HG03135 (cell line): ENCODE measurements around the gene PPOX.

ENCODE experiments used
- ATAC-seq: cut with Tn5 transposase; IDR thresholded peaks from one replicate; pipeline ENCODE4 v1.9.1; 2021; ENCODE audit warnings: mild to moderate bottlenecking, moderate library complexity; ENCODE audit not compliant: unreplicated experiment

PPOX gene

DNA sequence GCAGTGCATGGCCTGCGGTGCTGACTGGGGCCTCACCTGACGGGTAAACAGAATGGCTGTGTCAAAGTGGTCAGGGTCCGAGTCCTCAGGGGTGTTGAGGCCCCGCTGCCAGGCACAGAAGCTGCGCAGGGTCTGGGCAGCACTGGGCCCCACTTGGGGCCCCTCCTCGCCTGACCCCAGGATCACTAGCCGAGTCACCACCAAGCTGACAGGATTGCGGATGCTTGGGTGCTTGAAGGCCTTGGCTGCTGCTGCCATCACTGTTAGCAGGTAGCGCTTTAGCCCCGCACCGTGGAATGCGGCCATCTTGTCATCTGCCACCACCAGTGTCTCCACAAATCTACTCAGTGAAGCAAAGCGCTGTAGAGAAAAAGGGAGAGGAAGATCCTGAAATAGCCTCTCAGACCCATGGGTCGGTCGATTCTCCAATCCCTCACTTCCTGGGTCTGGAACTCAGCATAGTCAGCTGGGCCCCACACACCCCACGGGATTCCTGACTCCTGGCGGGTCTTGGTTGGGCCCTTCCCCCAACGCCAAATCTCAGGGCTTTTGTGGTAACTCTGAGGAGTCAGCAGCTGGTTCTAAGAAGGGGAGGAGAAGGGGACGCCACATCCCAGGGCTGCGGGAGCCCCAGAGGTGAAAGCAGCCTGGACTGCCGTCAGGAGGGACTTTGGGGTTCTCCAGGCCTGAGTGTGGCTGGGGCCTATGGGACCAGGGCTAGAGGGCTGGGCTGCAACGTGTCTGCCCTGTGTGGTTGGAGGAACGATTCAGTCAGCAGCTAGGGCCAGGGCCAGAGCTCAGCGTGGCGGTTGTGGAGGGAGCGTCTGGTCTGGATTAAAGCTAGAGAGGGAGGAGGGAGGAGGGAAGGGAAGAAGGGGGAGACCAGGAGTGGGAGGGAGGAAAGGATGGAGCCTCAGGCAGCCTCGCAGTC, 30.6 kb downstream of the PPOX start:
- no peak for ATAC-seq

DNA sequence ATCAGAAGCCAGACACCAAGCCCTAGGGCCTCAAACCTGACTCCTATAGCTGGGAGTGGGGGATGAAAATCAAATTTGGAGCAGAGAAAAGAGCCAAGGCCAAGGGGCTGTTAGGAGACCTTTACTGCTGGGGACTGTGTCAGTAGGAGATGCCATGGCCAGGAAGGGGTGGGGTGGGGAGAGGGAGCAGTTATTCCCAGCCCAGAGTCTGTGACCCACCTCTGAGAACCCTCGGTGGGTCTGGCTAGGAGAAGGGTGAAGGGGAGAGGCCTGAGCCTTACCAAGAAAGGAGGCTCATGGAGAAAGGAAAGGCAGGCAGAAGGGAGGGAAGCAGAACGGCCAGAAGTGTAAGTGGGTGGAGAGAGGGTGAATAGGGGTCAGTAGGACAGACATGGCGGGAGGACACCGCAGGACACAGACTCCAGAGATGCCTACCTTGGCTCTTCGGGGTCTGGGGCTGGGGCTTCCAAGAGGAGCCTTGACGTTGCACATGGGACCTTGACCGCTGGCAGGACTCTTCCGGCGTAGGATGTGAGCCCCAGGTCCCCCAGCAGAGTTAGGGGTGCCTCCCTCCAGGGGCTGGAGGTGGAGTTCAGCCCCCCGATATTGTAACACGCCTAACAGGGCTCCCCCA, 31.5 kb downstream of the PPOX start:
- no peak for ATAC-seq

DNA sequence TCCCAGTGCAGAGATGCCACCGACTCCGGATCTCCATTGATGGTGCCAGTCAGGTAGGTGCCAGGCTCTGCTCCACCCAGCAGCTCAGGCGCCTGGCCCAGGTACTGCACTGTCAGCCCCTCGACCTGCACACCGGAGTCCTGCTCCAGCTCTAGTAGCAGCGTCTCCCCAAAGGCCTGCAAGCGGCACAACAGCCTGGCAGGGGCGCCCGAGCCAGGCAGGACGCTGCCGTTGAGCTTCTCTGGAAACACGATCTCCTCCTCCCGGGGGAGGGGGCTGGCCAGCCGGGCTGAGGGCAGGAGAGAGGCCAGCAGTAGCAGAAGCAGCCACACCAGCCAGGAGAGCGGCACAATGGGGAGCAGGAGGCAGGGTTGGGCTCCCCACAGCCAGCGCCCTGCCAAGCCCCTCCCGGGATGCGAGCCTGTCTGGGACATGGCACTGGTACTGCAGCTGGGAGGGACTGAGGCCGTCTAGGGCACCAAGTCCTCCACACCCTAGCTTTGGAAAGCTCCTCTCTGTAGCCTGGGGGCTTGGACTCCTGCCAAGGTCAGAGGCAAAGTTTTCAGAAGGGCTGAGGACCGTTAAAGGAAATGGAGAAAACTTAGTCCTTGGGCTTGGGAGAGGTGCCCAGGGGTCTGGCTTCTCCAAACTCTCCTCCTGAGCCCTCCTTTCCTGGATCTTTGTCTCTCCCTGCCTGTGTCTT, 32.1 kb downstream of the PPOX start:
- ATAC-seq, result no peak

DNA sequence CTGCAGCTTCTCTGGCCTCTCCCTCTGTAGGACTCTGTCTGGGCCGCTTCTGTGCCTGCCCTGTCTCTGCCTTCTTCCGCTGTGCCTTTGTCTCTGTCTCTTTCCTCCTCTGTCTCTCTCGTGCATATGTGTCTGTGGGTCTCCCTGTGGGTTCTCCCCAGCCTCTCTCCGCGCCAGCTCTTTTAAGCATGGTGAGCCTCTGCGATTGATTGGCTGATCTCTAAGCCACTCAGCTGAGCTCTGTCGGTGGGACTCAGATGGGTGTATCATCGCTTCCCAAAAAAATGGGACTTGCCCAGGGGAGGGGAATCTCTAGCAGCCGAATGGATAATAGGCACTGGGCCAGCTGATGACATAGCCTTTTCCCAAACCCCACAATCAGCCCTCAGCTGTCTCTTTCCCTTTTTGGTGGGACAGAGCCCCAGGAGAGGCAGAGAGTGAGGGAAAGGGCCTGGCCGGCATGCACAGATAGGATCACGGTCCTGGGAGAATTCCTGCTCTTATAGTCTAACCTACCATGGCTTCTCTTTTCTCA, 32.7 kb downstream of the PPOX start, which contains the start of gene ADAMTS4:
Gene ADAMTS4 (minus strand): TSS at position 158 of the 535 bp plus-strand sequence. CDS start 427 bp downstream, outside the sequence.
- no peak for ATAC-seq

DNA sequence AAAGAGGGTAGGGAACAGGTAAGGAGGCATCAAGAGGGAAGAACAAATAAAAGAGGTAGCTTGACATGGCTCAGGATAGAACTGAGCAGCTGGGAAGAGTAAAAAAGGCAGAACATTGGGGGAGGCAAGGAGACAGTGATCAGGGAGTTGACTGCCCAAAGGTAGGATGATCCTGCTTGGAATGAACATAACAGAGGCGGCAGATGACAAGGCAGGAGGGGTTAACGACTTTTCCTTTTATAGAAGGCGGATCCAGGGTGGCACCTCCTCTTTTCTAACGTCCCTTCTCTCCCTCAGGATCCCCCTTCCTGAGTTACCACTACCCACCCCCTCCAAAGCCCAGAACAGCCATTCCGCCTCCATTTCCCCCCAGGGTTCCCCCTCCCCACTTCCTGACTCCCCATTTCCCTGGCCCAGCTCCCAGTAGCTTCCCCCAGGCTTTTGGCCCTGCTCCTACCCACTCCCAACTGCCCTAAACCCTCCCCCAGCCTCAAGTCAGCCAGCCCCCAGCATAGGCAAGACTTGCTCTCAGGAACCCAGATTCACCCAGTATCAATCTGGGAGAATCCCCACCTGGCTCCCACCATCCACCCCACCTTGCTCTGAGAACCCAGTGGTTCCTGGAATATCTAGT, 33.4 kb downstream of the PPOX start:
- ATAC-seq, result no peak

DNA sequence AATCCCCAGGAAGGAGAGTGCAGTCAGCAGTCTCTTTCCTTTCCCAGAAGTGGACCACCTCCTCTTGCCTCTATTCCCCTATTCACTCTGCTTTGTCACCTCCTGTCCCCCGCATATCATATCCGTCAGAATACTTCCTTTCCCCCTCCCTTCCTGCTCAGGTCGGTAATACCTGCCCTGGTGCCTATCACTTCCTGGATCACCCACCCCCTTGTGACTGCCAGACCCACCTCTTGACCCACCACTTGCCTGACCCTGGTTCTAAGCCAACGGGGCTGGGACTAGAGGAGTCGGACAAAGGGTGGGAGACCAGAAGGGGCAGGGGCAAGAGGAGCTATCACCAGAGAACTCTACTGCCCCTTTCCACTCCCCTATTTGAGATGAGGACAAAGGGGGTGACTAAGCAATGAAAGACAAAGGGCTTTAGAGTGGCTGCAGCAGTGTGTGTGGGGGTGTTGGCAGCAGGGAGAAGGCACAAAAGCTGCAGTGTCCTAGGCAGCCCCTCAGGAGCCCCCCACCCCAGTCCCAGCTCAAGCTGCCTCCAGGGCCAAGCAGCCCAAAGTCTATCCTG, 34.3 kb downstream of the PPOX start:
- no peak for ATAC-seq

DNA sequence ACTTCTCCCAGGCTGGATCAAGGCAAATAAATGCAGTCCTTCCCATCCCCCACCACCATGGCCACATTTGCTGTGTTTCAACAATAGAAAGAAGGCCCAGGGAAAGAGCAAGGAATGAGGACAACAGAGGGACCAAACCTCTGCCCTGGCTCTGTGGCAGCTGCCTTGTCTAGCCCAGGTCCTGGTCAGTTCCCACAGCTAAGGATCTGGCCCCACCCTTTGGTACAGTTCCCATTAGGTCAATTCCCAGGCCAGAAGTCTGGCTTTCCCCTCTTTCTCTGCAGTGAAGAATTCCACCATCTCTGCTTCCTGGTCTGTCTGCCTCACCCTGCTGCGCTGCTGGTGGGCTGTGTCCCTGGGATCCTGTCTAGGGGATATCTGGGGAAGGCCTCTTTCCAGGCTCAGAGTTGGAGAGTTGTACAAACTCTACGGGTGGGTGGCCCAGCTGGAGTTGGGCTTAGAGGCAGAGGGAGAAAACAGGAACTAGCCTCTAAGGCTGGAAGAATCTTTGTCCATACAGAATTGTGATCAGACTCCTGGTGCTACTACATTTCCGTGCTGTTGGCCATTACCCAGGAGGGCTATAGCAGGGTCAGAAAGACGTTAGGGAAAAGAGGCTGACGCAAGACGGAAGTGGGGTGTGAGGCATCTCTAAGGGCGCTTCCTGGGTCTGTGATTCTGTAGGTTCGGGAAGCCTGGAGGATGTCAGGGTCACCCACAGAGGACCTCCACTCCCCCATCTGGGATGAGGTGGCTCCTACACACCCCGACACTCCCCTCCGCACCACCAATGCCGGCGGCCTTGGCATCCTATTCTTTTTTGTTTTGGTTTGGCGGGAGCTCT, 35.0 kb downstream of the PPOX start:
- no peak for ATAC-seq

DNA sequence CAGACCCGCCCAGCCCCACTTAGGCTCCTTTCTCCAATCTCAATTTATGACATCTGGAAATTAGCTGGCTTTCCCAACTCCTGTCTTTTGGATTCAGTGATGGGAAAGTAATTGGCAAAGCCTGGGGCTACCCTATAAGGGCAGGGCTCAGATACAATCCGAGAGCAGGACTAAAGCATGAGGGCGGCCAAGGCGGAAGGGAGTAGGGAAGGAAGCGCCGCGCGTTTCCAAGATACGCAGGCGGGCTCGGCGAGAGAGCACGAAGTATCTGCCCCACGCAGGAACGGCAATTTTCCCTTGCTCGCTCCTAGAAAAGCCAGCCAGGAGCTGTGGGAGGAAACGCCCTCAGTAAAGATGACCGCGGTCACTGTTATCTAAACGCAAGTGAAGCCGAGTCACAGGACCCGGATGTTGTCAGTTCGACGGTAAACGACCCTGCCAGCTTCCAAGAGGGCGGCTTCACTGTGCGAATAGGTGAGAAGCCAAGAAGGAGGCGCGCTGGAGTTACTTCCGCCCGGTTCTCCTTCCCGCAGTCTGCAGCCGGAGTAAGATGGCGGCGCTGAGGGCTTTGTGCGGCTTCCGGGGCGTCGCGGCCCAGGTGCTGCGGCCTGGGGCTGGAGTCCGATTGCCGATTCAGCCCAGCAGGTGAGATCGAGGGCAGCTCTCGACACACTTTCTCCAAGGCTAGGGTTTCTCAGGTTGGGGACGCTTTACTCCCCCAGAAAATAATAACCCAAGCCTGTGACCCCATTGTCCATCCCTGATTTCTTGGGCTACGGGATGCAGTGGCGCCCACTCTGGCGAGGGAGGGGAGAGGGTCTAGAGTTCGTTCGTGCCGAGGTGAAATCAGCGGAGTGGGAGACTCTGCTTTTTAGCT, 35.8 kb downstream of the PPOX start, which contains the start of gene NDUFS2:
Gene NDUFS2 (plus strand): TSS at position 532 of the 877 bp plus-strand sequence. CDS start 19 bp downstream, at position 551.
- ATAC-seq, result peak; percentile 97

DNA sequence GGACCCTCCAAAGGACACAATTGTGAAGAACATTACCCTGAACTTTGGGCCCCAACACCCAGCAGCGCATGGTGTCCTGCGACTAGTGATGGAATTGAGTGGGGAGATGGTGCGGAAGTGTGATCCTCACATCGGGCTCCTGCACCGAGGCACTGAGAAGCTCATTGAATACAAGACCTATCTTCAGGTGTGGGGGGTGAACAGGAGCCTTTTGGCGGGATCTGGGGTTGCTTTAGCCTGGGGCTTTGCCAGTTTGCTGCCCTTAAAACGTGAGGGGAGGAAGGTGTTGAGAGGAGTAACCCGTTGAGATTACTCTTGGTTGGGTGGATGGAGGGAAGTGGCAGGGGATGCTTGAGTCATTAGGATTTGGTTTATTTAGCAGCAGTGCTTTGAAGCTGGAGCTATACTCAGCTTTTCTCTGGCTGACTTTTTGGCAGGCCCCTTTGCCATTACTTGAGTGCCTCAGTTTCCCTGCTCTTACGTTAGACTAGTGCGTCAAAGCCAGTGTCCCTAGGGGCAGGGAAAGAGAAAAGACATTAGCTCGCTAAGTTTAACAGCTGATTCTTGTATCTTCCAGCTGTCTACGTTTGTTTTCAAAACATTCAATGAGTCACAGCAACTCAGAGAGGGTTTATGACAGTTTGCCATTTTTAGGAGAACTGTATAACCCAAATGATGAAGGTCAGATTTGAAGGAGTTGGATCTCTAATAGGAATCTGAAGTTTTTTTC, 40.4 kb downstream of the PPOX start:
- ATAC-seq, result no peak

DNA sequence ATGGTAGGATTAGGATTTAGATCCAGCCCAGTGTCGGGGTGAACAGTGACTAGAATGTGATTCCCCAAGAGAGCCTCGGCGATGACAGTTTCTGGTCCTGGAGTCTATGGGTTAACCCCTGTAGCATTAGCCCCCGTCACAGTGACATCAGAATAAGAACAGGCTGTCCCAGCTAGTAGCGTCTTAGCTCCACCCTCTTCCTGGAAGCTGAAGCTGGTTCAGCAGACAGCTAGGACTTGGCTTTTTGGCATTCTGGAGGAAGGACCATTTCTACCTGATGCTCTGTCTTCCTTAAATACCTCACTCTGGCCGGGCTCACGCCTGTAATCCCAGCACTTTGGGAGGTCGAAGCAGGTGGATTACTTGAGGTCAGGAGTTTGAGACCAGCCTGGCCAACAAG, 40.9 kb downstream of the PPOX start:
- ATAC-seq, result no peak

DNA sequence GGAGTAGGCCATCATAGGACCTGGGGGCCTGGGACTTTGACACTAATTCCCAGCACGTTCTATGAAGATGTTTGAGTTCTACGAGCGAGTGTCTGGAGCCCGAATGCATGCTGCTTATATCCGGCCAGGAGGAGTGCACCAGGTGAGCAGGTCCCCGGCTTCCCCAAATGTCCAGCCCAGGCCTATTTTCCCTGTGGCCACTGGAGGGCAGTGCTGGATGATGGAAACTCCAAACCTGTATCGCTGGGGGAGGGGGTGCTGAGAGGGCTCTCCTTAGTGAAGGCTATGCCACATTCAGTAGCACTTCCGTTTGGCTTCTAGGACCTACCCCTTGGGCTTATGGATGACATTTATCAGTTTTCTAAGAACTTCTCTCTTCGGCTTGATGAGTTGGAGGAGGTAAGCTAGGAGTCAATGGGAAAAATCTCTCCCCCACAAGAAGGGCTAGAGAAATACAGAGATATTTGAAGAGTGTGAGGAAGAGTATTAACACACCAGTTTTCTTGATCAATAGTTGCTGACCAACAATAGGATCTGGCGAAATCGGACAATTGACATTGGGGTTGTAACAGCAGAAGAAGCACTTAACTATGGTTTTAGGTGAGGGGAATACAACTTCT, 43.7 kb downstream of the PPOX start:
- ATAC-seq, result no peak

DNA sequence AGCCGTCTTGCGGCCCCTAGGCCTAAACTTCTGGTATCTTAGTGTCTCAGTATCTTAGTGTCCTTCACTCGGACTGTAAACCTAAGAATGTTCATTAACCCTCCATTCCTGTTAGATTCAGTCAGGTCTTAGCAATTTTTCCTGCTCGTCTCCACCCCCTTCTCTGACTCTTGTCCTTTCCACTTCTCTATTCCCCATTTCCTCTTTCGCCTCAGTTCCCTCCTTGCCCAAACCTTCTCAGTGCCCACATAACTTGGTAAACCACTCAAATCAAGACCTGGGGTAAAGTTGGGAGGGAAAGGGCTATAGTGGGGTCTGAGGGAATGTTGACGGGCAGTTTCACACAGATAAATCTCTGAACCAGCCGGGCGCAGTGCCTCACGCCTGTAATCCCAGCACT, 48.1 kb downstream of the PPOX start:
- ATAC-seq, result no peak

DNA sequence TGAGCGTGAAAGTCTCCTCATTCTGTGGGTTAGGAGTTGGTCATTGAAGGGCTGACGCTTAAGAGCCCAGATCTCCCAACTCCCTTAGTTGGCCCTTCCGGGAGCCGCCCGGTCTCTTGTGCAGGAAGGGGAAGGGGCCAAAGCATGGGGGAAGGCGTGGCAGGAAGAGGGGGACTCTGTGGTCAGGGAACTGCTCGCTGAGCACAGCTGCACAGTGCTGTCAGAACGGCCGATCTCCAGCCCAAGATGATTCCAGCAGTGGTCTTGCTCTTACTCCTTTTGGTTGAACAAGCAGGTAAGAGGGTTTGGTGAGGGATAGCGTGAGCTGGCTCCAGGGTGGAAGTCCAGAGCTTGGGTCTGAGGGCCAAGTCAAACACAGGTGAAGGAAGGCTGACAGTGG, 48.9 kb downstream of the PPOX start, which contains the start of gene FCER1G:
Gene FCER1G (plus strand): TSS at position 220 of the 400 bp plus-strand sequence. CDS start 27 bp downstream, at position 247.
- ATAC-seq, result no peak

DNA sequence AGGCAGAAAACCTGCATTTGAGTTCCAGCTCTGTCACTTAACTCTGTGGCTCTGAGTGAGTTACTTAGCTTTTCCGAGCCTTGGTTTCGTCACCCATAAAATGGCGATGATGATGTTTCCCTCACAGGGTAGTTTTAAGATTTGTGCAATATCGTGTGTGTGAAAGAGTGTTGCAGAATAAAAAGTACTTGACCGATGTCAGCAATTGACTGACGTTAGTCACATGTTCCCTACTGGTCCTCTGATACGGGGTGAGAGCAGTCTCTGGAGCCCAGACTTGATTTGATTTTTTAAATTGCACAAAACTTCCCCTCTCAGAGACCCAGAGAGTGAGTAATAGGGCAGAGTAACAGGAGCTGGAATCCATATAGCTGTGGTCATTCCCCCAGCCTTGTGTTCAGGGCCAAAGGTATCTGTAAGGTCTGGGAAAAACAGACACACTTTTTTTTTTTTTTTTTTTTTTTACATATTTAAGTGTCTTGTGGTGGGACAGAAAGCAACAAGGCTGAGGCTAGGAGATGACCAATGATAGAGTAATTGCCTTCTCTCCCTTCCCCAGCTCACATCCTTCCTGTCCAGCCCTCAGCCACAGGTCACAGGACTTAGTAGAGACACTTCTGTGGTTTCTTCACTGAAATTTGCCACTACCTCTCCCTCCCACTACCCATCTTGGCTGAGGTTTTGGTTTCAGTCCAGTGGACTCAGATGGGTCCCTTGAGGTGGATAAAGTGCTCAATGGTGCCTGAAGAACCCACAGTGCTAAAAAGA, 50.9 kb downstream of the PPOX start:
- ATAC-seq, result peak; percentile 82

DNA sequence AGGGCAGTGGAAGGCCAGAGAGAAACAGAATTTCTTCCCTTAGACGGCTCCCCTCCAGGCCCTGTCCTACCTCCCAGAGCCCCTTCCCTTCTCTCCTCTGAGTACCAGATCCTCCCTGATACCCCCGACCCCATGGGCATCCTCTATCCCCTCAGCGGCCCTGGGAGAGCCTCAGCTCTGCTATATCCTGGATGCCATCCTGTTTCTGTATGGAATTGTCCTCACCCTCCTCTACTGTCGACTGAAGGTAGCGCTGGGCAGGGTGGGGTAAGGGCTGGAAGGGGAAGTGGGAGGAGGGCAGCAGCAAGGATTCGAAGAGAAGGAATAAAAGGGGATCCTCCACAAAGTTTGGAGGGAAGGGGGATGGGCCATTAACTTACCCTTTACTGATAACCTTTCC, 51.6 kb downstream of the PPOX start:
- ATAC-seq, result no peak

DNA sequence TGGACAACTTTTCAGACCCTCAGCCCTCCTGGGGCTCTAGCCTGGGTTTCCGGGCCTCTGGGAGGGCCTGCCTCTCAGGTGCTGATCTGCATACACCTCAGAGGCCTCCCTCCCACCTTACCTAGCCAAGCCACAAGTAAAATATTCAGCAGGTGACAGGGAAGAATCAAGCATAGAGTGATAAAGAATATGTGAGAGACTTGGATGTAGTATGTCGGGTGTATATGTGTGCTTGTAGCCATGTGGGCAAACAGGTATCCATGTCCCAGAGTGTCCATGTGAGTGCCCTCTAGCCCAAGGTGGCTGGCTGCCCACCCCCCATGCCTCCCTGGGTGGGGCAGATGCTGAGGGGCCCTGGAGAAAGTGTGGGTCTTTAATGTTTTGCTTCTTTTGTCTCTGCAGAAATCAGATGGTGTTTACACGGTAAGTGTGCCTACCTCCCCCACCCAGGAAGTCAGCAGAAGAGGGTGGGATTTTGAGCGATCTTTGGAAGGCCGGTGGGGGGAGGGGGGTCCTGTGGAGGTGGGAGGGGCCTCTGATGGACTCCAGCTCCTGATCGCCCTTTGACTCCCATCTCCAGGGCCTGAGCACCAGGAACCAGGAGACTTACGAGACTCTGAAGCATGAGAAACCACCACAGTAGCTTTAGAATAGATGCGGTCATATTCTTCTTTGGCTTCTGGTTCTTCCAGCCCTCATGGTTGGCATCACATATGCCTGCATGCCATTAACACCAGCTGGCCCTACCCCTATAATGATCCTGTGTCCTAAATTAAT, 52.3 kb downstream of the PPOX start:
- ATAC-seq, result no peak
